GM19023 (cell line): ENCODE results near the gene IL16.
"Not testable (repeated sequence)": the region's sequence is repeated elsewhere in the genome, so short reads cannot be mapped to it uniquely, and the experiment has no call there.

ENCODE experiments used
- ATAC-seq: cut with Tn5 transposase; IDR thresholded peaks from one replicate; pipeline ENCODE4 v1.9.1; 2021; ENCODE audit warnings: mild to moderate bottlenecking, moderate library complexity; ENCODE audit not compliant: unreplicated experiment

IL16 gene

GRCh38 chr15:81331600-81331999 lies 134.9 kb downstream of the IL16 start:
- ATAC-seq, result no peak

- ATAC-seq, result no peak
These were observed 135.6 kb downstream of the IL16 start for GRCh38 chr15:81332326-81332725.

- ATAC-seq, result no peak
These were observed 136.7 kb downstream of the IL16 start for GRCh38 chr15:81333363-81333762.

- no peak for ATAC-seq
These were observed 138.2 kb downstream of the IL16 start for GRCh38 chr15:81334768-81335435.

GRCh38 chr15:81335631-81336030 lies 139.0 kb downstream of the IL16 start:
- no peak for ATAC-seq

GRCh38 chr15:81336568-81336967 lies 139.9 kb downstream of the IL16 start:
- no peak for ATAC-seq

GRCh38 chr15:81337241-81337640 lies 140.6 kb downstream of the IL16 start:
- no peak for ATAC-seq

- no peak for ATAC-seq
These were observed 141.1 kb downstream of the IL16 start for GRCh38 chr15:81337713-81338157.

- ATAC-seq, result no peak
These were observed 141.7 kb downstream of the IL16 start for GRCh38 chr15:81338170-81339007.

GRCh38 chr15:81339321-81339720 lies 142.6 kb downstream of the IL16 start:
- no peak for ATAC-seq

GRCh38 chr15:81339851-81340250 lies 143.2 kb downstream of the IL16 start:
- ATAC-seq, result no peak

GRCh38 chr15:81341351-81341750 lies 144.7 kb downstream of the IL16 start:
- no peak for ATAC-seq

- ATAC-seq, result no peak
These were observed 146.7 kb downstream of the IL16 start for GRCh38 chr15:81343371-81343770.

- ATAC-seq, result no peak
These were observed 149.9 kb downstream of the IL16 start for GRCh38 chr15:81346611-81347010.

GRCh38 chr15:81347910-81348309 lies 151.2 kb downstream of the IL16 start:
- no peak for ATAC-seq

- not testable (repeated sequence) for ATAC-seq
These were observed 152.0 kb downstream of the IL16 start for GRCh38 chr15:81348691-81349090.

- no peak for ATAC-seq
These were observed 152.6 kb downstream of the IL16 start for GRCh38 chr15:81349271-81349670.

GRCh38 chr15:81351651-81352050 lies 155.0 kb downstream of the IL16 start:
- no peak for ATAC-seq

GRCh38 chr15:81356252-81356651 lies 159.6 kb downstream of the IL16 start:
- ATAC-seq, result no peak

- ATAC-seq, result no peak
These were observed 160.6 kb downstream of the IL16 start for GRCh38 chr15:81357180-81357686.

- no peak for ATAC-seq
These were observed 161.6 kb downstream of the IL16 start for GRCh38 chr15:81358248-81358647.

- ATAC-seq, result no peak
These were observed 163.8 kb downstream of the IL16 start for GRCh38 chr15:81360491-81360890.
